Stimulated activated CD4-positive, alpha-beta T cell treated with anti-CD3 and anti-CD28 coated beads, Interleukin-1b, Interleukin-23, amount 100 ng/mL, for 24 hours (primary cell): ENCODE measurements around the gene FAM187B.
"Not testable (repeated sequence)": the region's sequence is repeated elsewhere in the genome, so short reads cannot be mapped to it uniquely, and the experiment has no call there.

ENCODE experiments used
- DNase-seq, 4 experiments: peaks; one replicate each; pipeline ENCODE4 v3.0.0-alpha.2; 2020; ENCODE audit warnings: low read depth in 4 of 4, low spot score in 1 of 4

FAM187B gene

DNA sequence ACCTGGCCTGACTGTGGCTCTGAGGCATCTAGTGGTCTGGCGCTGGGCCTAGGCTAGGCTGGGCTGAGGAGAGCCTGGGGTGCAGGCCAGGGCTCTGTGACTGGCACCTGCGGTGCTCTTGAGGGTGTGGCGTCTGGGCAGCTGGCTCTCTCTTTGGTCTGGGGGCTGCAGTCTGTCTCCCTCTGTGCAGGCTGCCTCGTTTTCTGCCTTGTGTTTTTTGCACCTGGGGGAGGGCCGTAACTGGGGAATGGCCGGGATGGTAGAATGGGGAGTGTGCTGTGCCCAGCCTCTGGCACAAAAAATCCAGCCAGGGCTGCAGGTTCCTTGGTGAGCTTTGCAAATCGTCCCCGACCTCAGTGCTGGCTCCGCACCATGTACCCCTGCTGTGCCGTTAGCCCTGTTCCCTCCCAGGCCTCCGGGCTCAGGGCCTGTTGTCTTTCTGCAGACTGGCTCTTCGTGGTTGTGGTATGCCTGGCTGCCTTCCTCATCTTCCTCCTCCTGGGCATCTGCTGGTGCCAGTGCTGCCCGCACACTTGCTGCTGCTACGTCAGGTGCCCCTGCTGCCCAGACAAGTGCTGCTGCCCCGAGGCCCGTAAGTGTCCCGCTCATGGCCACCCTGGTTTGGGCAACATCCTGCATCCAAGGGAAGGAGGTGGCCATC, 33.7 kb upstream of the FAM187B start:
- no peak for DNase-seq

DNA sequence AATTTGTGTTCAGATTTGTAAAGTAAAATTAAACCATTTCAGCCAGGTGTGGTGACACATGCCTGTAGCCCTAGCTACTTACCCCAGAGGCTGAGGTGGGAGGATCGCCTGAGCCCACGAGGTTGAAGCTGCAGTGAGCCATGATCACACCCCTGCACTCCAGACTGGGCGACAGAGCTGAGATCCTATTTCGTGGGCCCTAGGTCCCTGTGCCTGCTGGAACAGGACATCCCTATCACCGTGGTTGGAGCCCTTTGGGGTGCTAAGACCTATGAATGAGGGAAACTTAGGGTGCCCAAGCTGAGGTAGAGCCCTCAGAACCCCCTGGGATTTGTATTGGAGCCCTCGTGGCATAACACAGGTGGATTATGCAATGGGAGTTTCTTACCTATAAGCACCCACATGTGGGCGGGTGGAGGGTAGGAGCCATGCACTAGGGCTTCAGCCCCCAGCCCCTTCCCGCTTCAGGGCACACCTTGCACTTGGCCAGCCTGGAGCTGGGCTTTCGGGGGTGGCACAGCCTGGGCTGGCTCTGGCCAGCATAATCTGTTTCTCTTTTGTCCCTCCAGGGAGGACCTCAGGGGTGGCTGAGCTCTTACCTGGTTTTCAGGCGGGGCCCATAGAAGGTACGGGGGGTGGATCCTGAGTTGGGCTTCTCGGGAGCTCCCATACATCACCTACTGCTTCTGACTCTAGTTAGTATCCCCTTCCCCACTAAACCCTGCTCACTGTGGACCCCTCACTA, 33.0 kb upstream of the FAM187B start:
- no peak for DNase-seq

DNA sequence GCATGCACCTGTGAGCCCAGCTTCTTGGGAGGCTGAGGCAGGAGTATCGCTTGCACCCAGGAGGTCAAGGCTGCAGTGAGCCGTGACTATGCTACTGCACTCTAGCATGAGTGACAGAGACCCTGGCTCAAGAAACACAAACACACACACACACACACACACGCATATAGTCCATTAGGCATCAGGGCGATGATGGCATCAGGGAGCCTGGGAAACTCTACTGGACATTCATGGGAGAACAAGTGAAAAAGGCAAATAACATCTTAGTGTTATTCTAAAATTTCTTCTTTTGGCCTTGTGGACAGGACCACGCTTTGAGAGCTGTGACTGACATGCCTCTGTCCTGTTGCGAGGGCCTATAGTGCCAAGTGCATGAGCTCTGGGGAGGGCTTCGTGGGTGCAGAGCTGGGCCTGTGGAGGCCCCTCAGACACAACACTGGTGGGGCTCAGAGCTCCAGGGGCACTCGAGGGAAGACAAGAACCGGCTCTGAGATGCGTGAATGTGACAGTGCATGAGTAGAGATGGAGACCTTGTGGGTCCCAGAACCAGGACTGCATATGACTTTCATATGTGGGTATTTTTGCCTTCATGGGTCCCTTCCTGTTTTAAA, 32.3 kb upstream of the FAM187B start:
- no peak for DNase-seq

DNA sequence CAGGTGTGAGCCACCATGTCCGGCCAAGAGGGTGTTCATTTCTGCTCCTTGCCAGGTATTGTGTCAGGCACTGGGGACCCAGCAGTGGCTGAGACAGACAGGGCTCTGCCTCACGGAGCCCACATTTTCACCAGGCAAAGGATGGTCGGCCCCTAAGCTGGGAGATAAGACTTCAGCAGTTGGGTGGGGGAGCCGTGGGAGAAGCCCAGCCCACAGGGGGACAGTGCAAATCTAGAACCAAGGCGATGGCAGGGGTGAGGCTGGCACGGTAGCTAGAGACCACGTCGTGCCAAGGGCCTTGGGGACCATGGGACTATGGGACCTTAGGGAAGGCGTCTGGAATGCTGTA, 28.5 kb upstream of the FAM187B start:
- no peak for DNase-seq

DNA sequence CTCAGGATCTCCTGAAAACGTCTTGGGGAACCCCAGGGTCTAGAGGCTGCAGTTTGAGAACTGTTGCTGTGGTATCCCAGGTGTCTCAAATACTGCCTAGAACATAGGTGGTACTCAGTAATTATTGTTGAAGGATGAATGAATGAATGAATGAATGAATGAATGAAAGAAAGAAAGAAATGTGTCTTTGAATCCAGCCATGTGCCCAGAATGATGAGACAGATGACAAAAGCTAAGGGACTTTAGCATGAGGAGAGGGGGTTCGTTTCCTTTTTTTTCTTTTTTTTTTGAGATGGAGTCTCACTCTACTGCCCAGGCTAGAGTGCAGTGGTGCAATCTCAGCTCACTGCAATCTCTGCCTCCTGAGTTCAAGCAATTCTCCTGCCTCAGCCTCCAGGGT, 28.0 kb upstream of the FAM187B start:
- DNase-seq: no peak

- no peak for DNase-seq
Measured at GRCh38 chr19:35254341-35255297, 26.1 kb upstream of the FAM187B start.

DNA sequence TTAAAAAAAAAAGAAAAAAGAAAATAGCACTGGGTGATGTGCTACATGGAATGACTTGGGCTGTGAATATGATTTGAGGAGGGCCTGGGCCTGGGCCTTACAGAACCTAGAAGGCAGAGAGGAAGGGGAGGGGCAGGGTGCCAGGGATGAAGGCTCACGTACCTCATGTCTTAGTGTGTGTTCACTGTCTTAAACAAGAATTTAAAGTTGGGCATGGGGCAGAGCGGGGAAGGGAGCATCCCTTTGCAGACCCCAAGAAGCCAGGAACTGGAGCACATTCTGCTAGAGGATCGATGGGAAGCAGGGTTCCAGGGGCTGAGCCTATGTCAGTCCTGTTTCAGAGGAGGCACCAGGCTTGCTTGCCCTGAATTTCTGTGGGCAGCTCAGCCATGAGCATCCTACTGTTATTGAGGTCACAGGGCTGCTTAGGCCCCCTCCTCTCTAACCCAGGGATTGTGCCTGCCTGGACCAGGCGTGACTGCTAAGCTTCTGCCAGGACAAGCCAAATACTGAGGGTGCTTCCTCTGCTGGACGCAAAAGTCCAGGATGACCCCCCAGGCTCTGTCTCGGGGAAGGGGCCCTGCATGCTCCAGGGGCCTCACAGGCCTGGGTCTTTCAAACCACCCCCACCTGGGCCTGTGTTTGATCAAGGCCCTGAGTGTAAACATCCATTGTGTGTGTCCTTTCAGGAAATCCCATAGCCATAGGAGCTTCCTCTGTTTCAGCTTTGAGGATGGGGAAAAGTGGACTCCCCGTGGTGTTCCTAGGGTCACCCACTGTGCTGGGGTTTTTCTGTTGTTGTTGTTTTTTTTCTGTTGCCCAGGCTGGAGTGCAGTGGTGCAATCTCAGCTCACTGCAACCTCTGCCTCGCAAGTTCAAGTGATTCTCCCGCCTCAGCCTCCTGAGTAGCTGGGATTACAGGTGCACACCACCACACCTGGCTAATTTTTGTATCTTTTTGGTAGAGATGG, 25.1 kb upstream of the FAM187B start:
- DNase-seq: no peak

- no peak for DNase-seq
Measured at GRCh38 chr19:35251456-35251855, 22.9 kb upstream of the FAM187B start.

GRCh38 chr19:35249848-35250711, 21.5 kb upstream of the FAM187B start:
- no peak for DNase-seq

DNA sequence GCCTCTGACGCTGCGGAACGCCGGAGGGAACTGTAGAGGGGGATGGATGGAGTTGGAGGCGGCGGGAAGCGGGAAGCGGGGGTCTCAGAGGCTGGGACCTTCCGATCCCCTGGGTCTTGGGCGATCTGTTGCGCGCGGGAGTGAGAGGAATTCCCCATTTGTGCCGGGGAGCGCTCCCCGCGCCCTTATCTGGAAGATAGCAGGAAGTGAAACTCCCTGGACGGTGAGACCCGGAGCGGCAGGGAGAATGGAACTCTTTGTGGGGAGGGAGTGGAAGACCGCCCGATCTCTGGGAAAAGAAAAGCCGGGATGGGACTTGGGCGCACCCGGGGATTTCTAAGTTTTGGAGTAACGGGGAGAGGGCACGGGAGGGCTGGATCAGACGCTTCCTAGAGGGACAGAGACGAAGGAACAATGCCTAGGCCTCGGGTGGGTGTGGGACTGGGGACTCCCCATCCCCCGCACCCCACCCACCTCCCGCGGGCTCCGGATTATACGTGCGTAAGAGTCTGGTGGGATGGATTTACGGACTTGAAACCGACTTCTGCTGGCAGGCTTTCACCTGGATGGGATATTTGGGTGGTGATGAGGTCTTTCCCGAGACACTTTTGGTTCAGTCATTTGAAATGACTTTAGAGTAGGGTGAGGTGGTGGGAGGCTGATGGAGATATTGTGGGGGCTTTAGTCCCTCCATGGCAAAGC, 20.8 kb upstream of the FAM187B start:
- no peak for DNase-seq

GRCh38 chr19:35248310-35249145, 20.0 kb upstream of the FAM187B start, which contains the start of gene LSR:
Gene LSR (plus strand): TSS chr19:35249002. CDS start chr19:35249023, 21 bp downstream.
- peak in 2 of 4 experiments; percentile 41 to 54 for DNase-seq

DNA sequence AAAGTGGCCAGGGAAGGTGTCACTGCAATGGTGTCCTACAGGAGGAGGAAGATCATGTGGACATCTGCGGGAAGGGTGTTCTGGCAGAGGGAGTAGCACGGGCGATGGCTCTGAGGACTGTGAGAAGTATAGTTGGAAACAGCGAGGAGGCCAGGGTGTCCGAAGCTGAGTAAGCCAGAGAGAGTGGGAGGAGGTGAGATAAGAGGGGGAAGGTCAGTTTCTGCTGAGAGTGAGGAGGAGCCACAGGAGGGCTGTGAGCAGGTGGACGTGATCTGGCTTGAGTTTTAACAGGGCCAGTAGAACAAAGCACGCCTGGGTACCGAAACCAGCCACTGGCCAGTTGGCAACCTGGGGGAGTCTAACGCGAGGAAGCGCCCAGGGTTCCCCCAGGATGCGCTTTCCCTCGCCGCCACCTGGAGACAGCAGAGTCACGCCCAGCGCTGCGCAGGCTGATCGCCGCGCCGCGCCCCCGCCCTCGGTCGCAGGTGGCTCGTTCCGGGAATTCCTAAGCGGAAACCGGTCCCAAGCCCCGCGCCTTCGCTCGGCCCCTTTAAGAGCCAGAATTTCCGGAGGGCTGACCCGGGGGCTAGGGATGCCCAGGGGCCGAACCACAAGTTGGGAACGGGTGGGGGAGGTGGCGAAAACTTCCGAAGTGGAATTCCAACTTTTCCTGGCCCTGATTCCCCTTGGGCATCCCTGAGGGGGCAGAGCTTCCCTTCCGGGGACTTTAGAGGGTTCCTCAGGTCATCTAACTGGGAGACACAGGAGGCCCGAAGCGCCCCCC, 19.2 kb upstream of the FAM187B start:
- peak in 1 of 4 experiments; percentile 51 for DNase-seq

GRCh38 chr19:35246466-35247092, 18.0 kb upstream of the FAM187B start:
- no peak for DNase-seq

GRCh38 chr19:35241417-35241816, 12.9 kb upstream of the FAM187B start:
- DNase-seq: no peak

DNA sequence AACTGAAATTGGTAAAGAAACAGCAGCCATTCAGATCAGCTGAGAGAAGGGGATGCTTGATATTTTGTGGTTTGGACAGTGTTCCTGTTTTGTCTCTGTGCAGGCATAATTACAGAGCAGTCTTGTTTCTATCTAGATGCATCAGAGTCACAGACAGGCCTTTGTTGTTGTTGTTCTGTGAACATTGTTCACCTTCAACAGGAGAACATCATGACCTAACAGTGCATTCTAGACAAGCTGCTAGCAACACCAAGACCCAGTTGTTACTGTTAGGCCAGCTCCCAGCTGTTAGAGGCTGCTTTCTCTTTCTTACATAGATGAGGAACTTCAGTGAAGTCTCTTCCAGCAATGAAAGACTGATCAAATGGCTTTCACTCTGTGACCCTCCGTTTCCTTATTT, 11.8 kb upstream of the FAM187B start:
- DNase-seq: no peak

DNA sequence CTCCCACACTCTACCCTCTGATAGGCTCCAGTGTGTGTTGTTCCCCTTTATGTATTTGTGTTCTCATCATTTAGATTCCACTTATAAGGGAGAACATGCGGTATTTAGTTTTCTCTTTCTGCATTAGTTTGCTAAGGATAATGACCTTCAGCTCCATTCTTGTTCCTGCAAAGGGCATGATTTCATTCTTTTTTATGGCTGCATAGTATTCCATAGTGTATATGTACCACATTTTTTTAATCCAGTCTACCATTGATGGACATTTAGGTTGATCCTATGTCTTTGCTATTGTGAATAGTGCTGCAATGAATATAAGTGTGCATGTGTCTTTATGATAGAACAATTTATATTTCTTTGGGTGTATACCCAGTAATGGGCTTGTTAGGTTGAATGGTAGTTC, 11.1 kb upstream of the FAM187B start:
- DNase-seq: not testable (repeated sequence)
